HG02970 (cell line): ENCODE measurements around the gene BORCS5.
"Not testable (repeated sequence)": the region's sequence is repeated elsewhere in the genome, so short reads cannot be mapped to it uniquely, and the experiment has no call there.

Experiments used
- ATAC-seq: cut with Tn5 transposase; IDR thresholded peaks from one replicate; pipeline ENCODE4 v1.9.1; 2021; ENCODE audit warnings: mild to moderate bottlenecking, moderate library complexity, moderate number of reproducible peaks; ENCODE audit not compliant: unreplicated experiment, low FRiP score

Gene BORCS5

GRCh38 chr12:12451098-12451497 is 94.2 kb downstream of the BORCS5 start:
- ATAC-seq, result no peak

- no peak for ATAC-seq
These were observed 95.5 kb downstream of the BORCS5 start for GRCh38 chr12:12452326-12452902.

- no peak for ATAC-seq
These were observed 96.8 kb downstream of the BORCS5 start for GRCh38 chr12:12453635-12454034.

GRCh38 chr12:12454315-12454714 is 97.4 kb downstream of the BORCS5 start:
- no peak for ATAC-seq

GRCh38 chr12:12456637-12457036 is 99.8 kb downstream of the BORCS5 start:
- ATAC-seq, result no peak

- no peak for ATAC-seq
These were observed 104.4 kb downstream of the BORCS5 start for GRCh38 chr12:12460935-12461922.

GRCh38 chr12:12461923-12462315 is 105.0 kb downstream of the BORCS5 start:
- no peak for ATAC-seq

- no peak for ATAC-seq
These were observed 108.6 kb downstream of the BORCS5 start for GRCh38 chr12:12465522-12465921.

- no peak for ATAC-seq
These were observed 109.3 kb downstream of the BORCS5 start for GRCh38 chr12:12466157-12466556.

GRCh38 chr12:12467264-12467663 is 110.4 kb downstream of the BORCS5 start:
- no peak for ATAC-seq

GRCh38 chr12:12467688-12468261 is 110.9 kb downstream of the BORCS5 start:
- no peak for ATAC-seq

- ATAC-seq, result no peak
These were observed 111.7 kb downstream of the BORCS5 start for GRCh38 chr12:12468575-12468974.

GRCh38 chr12:12469386-12469785 is 112.5 kb downstream of the BORCS5 start:
- no peak for ATAC-seq

- ATAC-seq, result no peak
These were observed 114.0 kb downstream of the BORCS5 start for GRCh38 chr12:12470751-12471306.

- not testable (repeated sequence) for ATAC-seq
These were observed 115.4 kb downstream of the BORCS5 start for GRCh38 chr12:12471982-12472961.

- no peak for ATAC-seq
These were observed 116.3 kb downstream of the BORCS5 start for GRCh38 chr12:12473223-12473622.

GRCh38 chr12:12474471-12474928 is 117.6 kb downstream of the BORCS5 start:
- no peak for ATAC-seq

GRCh38 chr12:12474931-12475795 is 118.3 kb downstream of the BORCS5 start:
- ATAC-seq, result no peak
